Smooth muscle cell of the brain vasculature (primary cell): ENCODE measurements around the gene FRMPD2.
"Not testable (repeated sequence)": the region's sequence is repeated elsewhere in the genome, so short reads cannot be mapped to it uniquely, and the experiment has no call there.

ENCODE experiments used
- DNase-seq: peaks from one replicate; pipeline ENCODE4 v3.0.0-alpha.2; 2012; ENCODE audit warnings: low read depth, low spot score

Gene FRMPD2

DNA sequence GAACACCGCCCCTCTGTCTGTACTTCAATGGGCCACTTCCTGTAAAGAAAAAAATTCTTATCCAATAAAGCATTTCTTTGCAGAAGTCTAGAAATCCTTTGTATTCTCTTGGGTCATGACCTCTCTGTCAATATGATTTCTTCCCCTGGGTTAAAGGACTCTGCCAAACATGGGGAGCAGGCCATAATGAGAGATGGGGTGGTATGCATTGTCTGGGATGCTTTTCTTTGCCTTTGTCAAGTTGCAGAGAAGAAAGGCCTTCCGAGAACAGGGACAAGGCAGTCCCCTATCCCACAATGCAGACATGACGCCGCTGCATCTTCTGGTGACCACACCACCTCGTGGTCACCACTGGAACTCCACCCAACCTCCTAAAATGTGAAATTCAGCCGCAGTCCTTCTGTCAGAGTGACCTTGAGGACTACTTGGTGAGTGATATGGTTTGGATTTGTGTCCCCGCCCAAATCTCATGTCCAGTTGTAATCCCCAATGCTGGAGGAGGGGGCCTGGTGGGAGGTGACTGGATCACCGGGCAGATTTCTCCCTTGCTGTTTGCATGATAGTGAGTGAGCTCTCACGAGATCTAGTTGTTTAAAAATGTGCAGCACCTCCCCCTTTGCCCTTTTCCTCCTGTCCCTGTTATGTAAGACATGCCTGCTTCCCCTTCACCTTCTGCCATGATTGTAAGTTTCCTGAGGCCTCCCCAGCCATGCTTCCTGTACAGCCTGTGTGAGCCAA, 15.2 kb upstream of the FRMPD2 start:
- no peak for DNase-seq

DNA sequence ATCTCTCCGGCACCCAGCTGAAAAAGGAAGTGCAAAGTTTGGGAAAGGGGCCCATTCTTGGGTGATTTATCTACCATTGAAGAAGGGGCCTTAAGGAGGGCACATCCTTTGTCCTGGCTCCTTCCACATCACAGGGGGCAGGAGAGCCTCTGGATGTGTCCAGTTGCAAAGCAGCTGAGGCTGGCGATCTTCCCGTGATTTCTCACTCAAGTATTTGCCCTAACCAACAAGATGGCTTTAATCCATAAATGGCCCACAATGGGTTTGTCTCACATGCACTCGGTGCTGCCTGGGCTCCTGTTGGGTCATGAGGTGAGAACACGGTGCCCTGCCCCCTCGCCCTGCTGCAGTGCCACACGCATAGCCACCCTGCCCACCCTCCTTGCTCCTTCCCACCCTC, 14.2 kb upstream of the FRMPD2 start:
- DNase-seq, result no peak

GRCh38 chr10:48287417-48288391, 13.2 kb upstream of the FRMPD2 start:
- DNase-seq, result no peak

- DNase-seq, result no peak
Observed at GRCh38 chr10:48286356-48286755, 11.9 kb upstream of the FRMPD2 start.

GRCh38 chr10:48285710-48286109, 11.2 kb upstream of the FRMPD2 start:
- no peak for DNase-seq

DNA sequence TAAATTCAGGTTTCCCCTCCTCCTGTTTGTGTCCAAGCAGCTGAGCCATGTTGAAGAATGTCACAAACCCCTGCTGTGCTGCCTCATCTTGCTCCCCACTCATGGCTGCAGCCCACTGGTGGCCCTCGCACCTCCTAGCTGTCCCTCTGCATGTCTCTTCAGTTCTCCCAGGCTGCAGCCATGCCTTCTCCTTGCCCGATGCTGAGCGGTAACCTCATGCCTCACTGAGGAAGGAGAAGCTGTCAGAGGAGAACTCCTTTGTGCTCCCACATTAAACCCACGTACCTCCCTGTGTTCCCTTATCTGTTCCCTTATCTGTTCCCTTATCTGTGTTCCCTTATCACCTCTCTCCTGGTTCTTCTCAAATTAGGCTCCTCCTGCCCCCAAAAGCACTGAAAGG, 10.3 kb upstream of the FRMPD2 start:
- DNase-seq, result no peak

DNA sequence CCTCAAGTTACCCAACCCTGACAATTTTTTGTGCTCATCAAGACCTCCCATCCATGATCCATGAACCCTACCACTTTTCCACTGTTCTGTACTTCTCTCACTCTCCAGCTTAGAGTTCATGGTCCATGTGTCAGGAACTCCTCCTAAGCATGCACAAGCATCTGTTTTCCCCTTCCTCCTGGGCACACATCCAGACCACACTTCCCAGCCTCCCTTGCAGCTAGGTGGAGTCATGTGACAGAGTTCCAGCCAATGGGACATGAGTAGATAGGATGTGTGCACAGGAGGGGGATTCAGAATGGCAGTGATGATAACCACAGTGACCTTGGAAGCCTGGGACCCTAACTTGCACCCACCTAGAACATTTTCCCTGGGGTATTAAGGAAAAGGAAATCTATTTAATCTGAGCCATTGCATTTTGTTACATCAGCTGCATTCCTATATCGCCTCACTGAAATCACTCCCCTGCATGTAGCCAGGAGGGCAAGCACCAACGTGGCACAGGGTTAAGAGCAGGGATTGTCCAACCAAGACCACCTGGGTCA, 9.6 kb upstream of the FRMPD2 start:
- DNase-seq, result no peak

DNA sequence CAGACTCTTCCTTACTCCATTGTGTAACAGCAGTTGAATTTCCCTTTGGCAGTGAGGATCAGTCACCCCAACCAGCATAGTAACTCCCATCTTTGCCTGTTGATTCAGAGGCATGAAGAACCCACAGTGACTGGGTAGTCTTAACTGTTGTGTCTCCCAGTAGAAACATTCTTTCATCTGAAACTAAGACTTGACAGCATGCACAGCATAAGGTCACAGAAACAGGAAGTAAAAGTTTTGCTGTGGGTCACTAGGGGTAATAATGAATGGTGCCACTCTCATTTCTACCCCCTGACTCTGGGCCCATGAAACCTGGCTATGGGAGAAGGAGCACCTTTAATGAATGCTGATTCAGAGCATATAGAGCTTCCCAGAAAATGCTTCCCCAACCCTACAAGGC, 8.3 kb upstream of the FRMPD2 start:
- no peak for DNase-seq

DNA sequence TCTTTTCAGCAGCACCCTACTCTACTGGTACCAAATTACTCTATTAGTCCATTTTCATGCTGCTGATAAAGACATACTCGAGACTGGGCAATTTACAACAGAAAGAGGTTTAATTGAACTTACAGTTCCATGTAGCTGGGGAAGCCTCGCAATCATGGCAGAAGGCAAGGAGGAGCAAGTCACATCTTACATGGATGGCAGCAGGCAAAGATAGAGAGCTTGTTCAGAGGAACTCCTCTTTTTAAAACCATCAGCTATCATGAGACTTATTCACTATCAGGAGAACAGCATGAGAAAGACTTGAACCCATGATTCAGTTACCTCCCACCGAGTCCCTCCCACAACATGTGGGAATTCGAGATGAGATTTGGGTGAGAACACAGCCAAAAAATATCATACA, 7.2 kb upstream of the FRMPD2 start:
- DNase-seq, result not testable (repeated sequence)

DNA sequence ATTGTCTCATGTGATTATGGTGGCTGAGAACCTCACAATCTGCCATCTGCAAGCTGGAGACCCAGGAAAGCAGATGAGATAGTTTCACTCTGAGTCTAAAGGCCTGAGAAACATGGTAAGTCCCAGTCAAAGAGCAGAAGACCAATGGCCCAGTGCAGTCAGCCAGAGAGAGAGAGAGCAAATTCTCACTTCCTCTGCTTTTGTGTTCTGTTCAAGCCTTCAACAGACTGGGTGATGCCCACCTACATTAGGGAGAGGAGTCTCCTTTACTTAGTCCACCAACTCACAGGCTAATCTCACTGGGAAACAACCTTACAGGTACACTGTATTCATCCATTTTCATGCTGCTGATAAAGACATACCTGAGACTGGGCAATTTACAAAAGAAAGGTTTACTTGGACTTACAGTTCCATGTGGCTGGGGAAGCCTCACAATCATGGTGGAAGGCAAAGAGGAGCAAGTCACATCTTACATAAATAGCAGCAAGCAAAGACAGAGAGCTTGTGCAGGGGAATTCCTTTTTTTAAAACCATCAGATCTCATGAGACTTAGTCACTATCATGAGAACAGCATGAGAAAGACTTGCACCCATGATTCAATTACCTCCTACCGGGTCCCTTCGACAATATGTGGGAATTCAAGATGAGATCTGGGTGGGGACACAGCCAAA, 4.7 kb upstream of the FRMPD2 start:
- DNase-seq, result no peak

DNA sequence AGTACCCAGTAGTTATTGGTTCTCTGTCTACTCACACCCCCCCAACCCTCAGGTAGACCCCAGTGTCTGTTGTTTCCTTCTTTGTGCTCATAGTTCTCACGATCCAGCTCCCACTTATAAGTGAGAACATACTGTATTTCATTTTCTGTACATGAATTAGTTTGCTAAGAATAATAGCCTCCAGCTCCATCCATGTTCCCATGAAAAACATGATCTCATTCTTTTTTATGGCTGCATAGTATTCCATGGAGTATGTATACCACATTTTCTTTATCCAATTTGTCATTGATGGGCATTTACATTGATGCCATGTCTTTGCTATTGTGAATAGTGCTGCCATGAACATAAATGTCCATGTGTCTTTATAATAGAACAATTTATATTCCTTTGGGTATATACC, 2.6 kb upstream of the FRMPD2 start:
- no peak for DNase-seq

- no peak for DNase-seq
Observed at GRCh38 chr10:48273741-48274140, 755 bp downstream of the FRMPD2 start.

DNA sequence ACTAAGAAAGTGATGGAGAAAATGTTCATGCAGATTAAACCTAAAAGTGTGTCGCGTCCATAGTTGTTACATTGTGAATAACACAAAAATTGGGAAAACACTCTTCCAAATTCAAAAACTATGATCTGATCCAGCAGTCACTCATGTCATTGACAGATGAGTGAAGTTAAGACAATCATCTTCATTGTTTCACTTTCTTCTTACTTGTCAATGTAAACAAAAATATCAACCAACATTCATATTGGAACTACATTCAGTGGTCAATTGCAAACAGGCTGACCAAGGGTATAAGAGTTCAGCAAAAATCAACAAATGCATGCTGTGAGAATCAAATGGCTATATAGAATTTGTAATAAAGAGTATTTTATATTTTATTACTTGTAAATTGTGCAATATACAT, 1.8 kb downstream of the FRMPD2 start:
- no peak for DNase-seq

DNA sequence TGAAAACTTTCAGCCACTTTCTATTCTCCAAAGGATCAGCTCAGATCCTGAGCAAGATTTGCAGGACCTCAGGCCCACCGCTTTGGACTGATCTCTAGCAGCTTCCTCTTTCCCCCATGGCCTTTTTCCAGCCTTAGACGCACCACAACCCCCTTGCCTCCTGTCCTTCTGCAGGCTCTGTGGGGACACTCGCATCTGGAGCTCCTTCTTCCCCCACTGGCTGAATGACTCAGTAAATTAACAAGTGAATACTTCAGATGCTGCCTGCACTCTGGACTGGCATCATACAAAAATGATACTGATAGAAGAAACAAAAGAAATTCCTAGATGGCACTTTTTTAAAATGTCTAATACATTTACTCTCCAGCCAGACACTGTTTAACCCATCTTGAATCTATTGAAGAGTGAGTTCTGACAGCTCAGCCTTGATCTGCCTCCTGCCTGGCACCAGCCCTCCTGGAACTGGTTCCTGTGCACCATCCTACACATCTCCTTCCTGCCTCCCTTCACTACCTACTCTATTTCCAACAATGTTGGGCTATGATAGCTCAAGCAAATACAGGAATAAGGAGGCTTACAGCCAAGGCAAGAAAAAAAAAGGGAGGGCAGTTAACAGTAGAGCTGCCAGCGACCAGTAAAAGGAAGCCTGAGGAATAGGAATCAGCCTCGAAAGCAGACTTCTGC, 3.3 kb downstream of the FRMPD2 start:
- DNase-seq, result no peak

DNA sequence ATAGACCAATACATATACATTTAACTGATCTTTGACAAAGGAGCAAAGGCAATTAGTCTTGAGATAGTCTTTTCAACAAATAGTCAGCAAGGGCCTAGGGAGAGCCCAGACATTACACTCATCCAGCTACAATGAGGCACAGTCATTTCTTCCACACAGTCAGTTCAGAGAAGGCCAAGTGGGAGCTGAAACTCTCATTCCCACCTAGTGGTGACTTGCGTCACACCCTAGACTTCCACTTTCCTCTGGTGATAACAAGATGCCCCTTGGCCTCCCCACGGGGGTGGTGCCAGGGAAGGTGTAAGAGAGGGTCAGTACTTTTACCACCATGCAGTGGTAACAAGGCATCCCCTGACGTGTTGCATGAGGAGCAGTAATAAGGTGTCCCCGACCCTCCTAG, 8.0 kb downstream of the FRMPD2 start:
- DNase-seq, result no peak

DNA sequence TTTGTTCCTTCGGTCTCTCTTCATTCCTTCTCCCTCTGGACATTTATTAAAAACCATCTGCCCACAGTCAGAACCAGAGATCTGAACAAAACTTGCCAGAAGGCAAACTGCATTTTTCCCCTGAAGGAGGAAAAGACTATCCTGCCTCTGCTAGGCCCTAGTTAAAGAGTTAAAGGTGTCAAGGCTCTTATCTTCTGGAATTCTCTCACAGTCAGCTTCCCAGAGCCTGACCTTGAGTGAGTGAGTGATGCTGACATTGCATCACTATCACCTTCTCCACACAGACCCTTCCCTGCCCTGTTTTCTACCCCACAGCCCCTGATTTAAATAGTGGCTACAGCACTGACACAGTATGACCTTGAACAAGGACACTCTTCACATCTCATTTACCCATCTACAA, 16.4 kb downstream of the FRMPD2 start:
- DNase-seq, result no peak

DNA sequence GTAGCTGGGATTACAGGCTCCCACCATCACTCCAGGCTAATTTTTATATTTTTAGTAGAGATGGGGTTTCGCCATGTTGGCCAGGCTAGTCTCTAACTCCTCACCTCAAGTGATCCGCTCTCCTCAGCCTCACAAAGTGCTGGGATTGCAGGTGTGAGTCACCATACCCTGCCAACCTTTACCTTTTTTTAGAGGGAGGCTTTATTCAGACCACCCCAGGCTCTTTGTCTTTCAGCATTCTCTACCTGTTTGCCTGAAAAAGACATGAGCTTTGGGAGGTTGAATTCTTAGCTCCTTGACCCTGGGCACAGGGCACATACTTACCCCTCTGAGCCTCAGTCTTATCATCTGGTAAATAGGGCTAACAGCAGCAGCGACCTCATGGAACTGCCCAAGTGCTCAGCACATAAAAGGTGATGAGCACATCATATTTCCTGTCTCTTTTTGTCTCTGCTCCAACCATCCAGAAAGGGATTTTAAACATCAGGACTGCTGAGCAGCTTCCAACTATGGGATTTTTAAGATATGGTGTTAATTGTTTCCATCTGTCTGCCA, 17.0 kb downstream of the FRMPD2 start:
- no peak for DNase-seq

GRCh38 chr10:48255722-48256121, 18.8 kb downstream of the FRMPD2 start:
- no peak for DNase-seq

DNA sequence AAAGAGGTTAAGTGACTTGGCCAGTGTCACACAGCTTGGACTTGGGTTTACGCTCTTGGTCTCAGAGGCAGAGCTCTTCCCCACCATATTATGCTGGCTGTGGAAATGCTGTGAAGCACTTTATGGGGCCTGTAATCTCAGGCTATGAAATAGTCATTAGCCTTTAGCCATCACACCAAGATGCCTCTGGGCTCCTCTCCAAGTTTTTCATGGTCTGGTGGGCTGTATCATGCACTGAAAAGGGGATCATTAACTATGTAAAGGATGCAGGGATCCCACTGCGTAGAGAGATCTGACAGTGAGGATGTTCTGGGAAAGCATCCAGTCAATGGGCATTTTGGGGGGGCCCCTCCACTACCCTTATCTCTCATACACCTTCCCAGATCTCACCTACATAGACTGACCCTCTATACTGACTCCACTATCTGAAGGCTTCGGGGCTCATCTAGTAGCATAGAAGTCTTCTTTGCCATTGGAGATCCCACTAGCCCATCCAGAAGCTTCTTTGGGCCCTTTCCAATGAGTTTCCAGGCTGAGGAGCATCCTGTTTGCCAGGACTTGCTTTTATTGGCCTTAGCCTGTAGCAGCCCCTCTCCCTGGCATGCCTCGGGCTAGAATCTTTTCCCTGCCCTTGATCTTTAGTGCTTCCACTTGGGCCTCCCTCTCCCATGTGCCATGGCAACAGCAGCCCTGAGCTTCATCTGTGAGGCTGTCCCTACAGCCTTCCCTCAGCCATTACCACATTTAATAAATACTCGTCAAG, 19.6 kb downstream of the FRMPD2 start:
- DNase-seq, result no peak

DNA sequence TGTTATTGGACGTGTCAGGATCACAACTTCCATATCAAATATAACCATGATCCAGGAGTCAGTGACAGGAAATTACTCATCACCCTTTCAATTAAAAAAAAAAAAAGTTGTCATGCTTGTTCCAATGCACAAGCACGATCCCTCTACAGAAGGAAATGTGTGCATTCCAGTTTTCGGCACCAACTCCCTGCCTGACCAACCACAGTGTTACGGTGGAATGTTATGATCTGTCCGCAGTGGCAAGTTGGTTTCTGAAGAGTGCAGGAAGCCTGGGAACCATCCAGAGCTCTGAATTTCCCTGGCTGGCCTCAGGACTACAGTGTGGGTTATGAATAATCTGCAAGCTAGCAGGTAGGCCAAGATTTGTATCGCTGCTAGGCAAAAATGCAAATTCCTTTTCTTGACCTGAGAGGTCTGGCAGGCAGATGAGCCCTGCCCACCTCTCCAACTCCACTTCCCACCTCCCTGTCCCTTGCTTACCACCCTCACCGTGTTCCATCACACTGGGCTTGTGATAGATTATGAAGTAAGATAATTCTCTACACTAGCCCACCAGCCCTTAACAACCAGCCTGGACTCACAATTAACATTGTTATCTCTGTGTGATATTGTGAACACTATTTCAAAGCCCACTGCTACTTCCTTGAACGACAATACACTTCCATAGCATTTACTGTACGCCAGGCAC, 20.4 kb downstream of the FRMPD2 start:
- no peak for DNase-seq
